HEK293T (cell line): ENCODE results near the gene PRSS23.

Experiments used
- BHLHE40 ChIP-seq: fragments of 450-650 bp; IDR thresholded peaks from 2 replicates; pipeline ENCODE4 v1.6.1; 2016; ENCODE audit warnings: mild to moderate bottlenecking, moderate library complexity, borderline replicate concordance
- CTBP1 ChIP-seq: fragments of 450-650 bp; IDR thresholded peaks from 2 replicates; pipeline ENCODE4 v1.6.1; 2016; ENCODE audit warnings: borderline replicate concordance
- FOXK2 ChIP-seq: fragments of 450-650 bp; IDR thresholded peaks from 2 replicates; pipeline ENCODE4 v1.6.1; 2016; ENCODE audit warnings: mild to moderate bottlenecking
- FOXM1 ChIP-seq: fragments of 450-650 bp; IDR thresholded peaks from 2 replicates; pipeline ENCODE4 v1.6.1; 2017; ENCODE audit warnings: mild to moderate bottlenecking, borderline replicate concordance
- SP1 ChIP-seq: fragments of 450-650 bp; IDR thresholded peaks from 2 replicates; pipeline ENCODE4 v1.6.1; 2017
- SUZ12 ChIP-seq: fragments of 450-650 bp; IDR thresholded peaks from 2 replicates; pipeline ENCODE4 v1.6.1; 2016; ENCODE audit warnings: mild to moderate bottlenecking

DNA sequence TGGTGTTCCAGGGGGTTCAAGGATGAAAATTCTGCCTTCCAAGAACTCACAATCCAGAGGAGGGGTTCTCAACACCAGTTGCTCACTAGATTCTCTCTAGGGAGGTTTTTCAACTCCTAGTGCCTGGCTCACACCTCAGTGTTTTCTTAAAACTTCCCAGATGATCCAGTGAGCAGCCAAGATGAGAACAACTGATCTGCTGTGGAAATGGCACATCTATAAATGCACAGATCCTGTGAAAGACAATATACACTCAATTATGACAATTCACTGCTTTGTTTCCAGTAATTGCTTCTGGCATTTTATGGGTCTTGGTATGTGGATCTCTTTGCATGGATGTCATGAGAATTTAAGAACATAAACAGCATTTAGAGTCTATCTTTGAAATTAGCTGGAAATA is 45.2 kb upstream of the PRSS23 start:
- TF ChIP-seq BHLHE40, result no peak
- TF ChIP-seq FOXM1, result no peak
- no peak for TF ChIP-seq CTBP1
- TF ChIP-seq SUZ12, result no peak
- TF ChIP-seq FOXK2, result no peak
- TF ChIP-seq SP1, result no peak
